Neuronal stem cell (in vitro differentiated cells): Measurements from ENCODE around the gene PCDHA1.

Experiments used
- DNase-seq: peaks from one replicate; pipeline ENCODE4 v3.0.0-alpha.2; 2013; ENCODE audit warnings: low spot score
- H2AFZ ChIP-seq: one replicate; pipeline ENCODE4 v1.6.1; 2013; ENCODE audit warnings: mild to moderate bottlenecking, low read length, inconsistent platforms
- H2AK5ac ChIP-seq: 2 replicates; pipeline ENCODE4 v1.6.1; 2013; ENCODE audit warnings: low read depth, mild to moderate bottlenecking, inconsistent platforms, low read length, moderate library complexity, mixed read lengths
- H2BK120ac ChIP-seq: 2 replicates; pipeline ENCODE4 v1.6.1; 2013; ENCODE audit warnings: low read depth, mild to moderate bottlenecking, inconsistent platforms, low read length, moderate library complexity, mixed read lengths
- H2BK12ac ChIP-seq: one replicate; pipeline ENCODE4 v1.6.1; 2013; ENCODE audit warnings: low read length, inconsistent platforms
- H2BK15ac ChIP-seq: 2 replicates; pipeline ENCODE4 v1.6.1; 2013; ENCODE audit warnings: mild to moderate bottlenecking, low read length, inconsistent platforms, mixed read lengths
- H2BK5ac ChIP-seq: one replicate; pipeline ENCODE4 v1.6.1; 2013; ENCODE audit warnings: inconsistent platforms, mild to moderate bottlenecking, low read length, moderate library complexity
- H3K14ac ChIP-seq: one replicate; pipeline ENCODE4 v1.6.1; 2013; ENCODE audit warnings: low read length, inconsistent platforms
- H3K18ac ChIP-seq: 2 replicates; pipeline ENCODE4 v1.6.1; 2013; ENCODE audit warnings: low read length, inconsistent platforms
- H3K23ac ChIP-seq: 2 replicates; pipeline ENCODE4 v1.6.1; 2013; ENCODE audit warnings: low read depth, mild to moderate bottlenecking, mixed read lengths, low read length, inconsistent platforms; ENCODE audit not compliant: poor library complexity
- H3K27ac ChIP-seq: replicated peaks from 3 replicates; pipeline ENCODE4 v1.5.1; 2013; ENCODE audit warnings: low read length, inconsistent platforms
- H3K27me3 ChIP-seq, 3 experiments: 2 replicates each; pipeline ENCODE4 v1.6.1; 2013; ENCODE audit warnings: low read length in 3 of 3, mild to moderate bottlenecking in 2 of 3, inconsistent platforms in 1 of 3, low read depth in 1 of 3, mixed read lengths in 1 of 3, moderate library complexity in 1 of 3; ENCODE audit not compliant: control insufficient read depth in 3 of 3, insufficient read depth in 3 of 3
- H3K36me3 ChIP-seq, 2 donors: replicated peaks in 1 of 2; 2 replicates each; pipeline ENCODE4 v1.6.1; 2013; ENCODE audit warnings: low read length in 2 of 2; ENCODE audit not compliant: control insufficient read depth in 2 of 2, insufficient read depth in 2 of 2
- H3K4ac ChIP-seq: 2 replicates; pipeline ENCODE4 v1.6.1; 2013; ENCODE audit warnings: inconsistent platforms, mild to moderate bottlenecking, low read length, moderate library complexity
- H3K4me1 ChIP-seq, 2 donors: 1 replicate in 1 of 2; 2 replicates in 1 of 2; pipeline ENCODE4 v1.6.1; 2013; ENCODE audit warnings: low read length in 2 of 2, low read depth in 1 of 2; ENCODE audit not compliant: control insufficient read depth in 2 of 2, insufficient read depth in 1 of 2
- H3K4me2 ChIP-seq: one replicate; pipeline ENCODE4 v1.6.1; 2013; ENCODE audit warnings: mild to moderate bottlenecking, low read length, inconsistent platforms; ENCODE audit not compliant: insufficient read depth, poor library complexity, severe bottlenecking
- H3K4me3 ChIP-seq, 2 donors: 2 replicates each; pipeline ENCODE4 v1.5.1; 2013; ENCODE audit warnings: low read length in 2 of 2, mild to moderate bottlenecking in 2 of 2, inconsistent platforms in 1 of 2, moderate library complexity in 1 of 2
- H3K79me1 ChIP-seq: one replicate; pipeline ENCODE4 v1.6.1; 2013; ENCODE audit warnings: low read depth, mild to moderate bottlenecking, inconsistent platforms, low read length, moderate library complexity
- H3K9ac ChIP-seq: one replicate; pipeline ENCODE4 v1.6.1; 2013; ENCODE audit warnings: mild to moderate bottlenecking, low read depth, low read length, inconsistent platforms; ENCODE audit not compliant: poor library complexity
- H3K9me3 ChIP-seq, 2 donors: replicated peaks in 1 of 2; 2 replicates each; pipeline versions ENCODE3 to v1.6.1; 2013; ENCODE audit warnings: low read length in 2 of 2, mild to moderate bottlenecking in 2 of 2, inconsistent platforms in 1 of 2, low read depth in 1 of 2, mixed read lengths in 1 of 2, moderate library complexity in 1 of 2; ENCODE audit not compliant: control insufficient read depth in 2 of 2, insufficient read depth in 1 of 2
- H4K8ac ChIP-seq: one replicate; pipeline ENCODE4 v1.6.1; 2013; ENCODE audit warnings: low read depth, mild to moderate bottlenecking, inconsistent platforms, low read length, moderate library complexity
- H4K91ac ChIP-seq: one replicate; pipeline ENCODE4 v1.6.1; 2013; ENCODE audit warnings: low read length, low read depth, mild to moderate bottlenecking, inconsistent platforms; ENCODE audit not compliant: poor library complexity
- WGBS, 2 donors: extraction: QIAGEN DNeasy Blood & Tissue Kit; methylation state at CpG; one replicate each; pipeline ENCODE4 v1.1.7; 2013; ENCODE audit warnings: missing lambda C conversion rate in 2 of 2, mixed read lengths in 1 of 2; ENCODE audit not compliant: insufficient read length in 2 of 2, insufficient replicate concordance in 1 of 2; ENCODE audit errors: extremely low coverage in 2 of 2; 5-methylcytosine and 5-hydroxymethylcytosine counted together

Gene PCDHA1

DNA sequence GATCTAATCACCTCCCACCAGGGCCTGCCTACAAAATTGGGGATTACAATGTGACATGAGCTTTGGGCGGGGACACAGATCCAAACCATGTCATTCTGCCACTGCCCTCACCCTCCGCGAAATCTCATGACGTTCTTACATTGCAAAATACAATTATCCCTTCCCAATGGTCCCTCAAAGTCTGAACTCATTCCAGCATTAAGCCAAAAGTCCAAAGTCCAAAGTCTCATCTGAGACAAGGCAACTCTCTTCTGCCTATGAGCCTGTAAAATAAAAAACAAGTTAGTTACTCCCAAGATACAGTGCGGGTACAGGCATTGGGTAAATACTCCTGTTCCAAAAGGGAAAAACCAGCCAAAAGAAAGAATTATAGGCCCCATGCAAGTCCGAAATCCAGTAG is 165.7 kb downstream of the PCDHA1 start:
- H3K27ac ChIP-seq: no peak overlapping the region
- H3K4ac ChIP-seq: no peak overlapping the region
- WGBS, 2 donors: no CpG with 5 or more reads among the region's 6 CpGs
- no peak overlapping the region for H2BK120ac ChIP-seq
- H2AK5ac ChIP-seq: no peak overlapping the region
- H2BK5ac ChIP-seq: no peak overlapping the region
- no peak overlapping the region for H3K18ac ChIP-seq
- no peaks in the 10 kb centered on the region for H3K79me1 ChIP-seq
- H2AFZ ChIP-seq: no peak overlapping the region
- no peak overlapping the region for H4K91ac ChIP-seq
- no peak for DNase-seq
- no peak overlapping the region for H2BK15ac ChIP-seq
- no peak overlapping the region for H3K4me3 ChIP-seq
- no peak overlapping the region for H3K23ac ChIP-seq
- no peak overlapping the region for H3K9ac ChIP-seq
- H4K8ac ChIP-seq: no peak overlapping the region
- H2BK12ac ChIP-seq: no peak overlapping the region
- no peaks in the 10 kb centered on the region for H3K9me3 ChIP-seq
- no peaks in the 10 kb centered on the region for H3K36me3 ChIP-seq
- H3K4me2 ChIP-seq: no peak overlapping the region
- H3K14ac ChIP-seq: no peak overlapping the region
- H3K27me3 ChIP-seq: no peaks in the 10 kb centered on the region
- no peaks in the 10 kb centered on the region for H3K4me1 ChIP-seq

DNA sequence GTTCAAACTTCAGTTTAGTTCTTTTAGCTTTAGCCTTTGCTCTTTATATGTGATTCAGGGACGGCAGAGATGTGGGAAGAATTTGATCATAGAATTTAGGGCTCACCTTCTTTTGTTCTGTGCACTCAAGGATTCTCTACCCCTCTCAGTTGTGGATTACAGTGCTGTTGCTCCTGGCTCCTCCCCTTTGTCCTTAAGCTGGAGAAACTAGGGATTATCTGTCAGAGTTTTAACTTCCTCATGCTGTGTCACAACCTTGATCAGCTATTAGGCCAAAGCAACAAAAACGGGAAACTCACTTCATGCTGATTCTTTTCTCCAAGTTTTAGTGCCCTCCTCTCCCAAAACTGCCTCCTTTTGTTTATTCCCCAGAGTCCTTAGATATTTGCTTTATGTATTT is 167.3 kb downstream of the PCDHA1 start:
- no CpG with 5 or more reads among the region's 2 CpGs for WGBS, 2 donors
- H2BK15ac ChIP-seq: no peak overlapping the region
- H4K8ac ChIP-seq: no peak overlapping the region
- no peak overlapping the region for H3K4me2 ChIP-seq
- H3K27me3 ChIP-seq: no peaks in the 10 kb centered on the region
- no peak overlapping the region for H3K18ac ChIP-seq
- H3K4ac ChIP-seq: no peak overlapping the region
- H3K9ac ChIP-seq: no peak overlapping the region
- H3K14ac ChIP-seq: no peak overlapping the region
- no peaks in the 10 kb centered on the region for H3K4me1 ChIP-seq
- H3K27ac ChIP-seq: no peak overlapping the region
- no peak overlapping the region for H2BK120ac ChIP-seq
- H3K23ac ChIP-seq: no peak overlapping the region
- H4K91ac ChIP-seq: no peak overlapping the region
- no peaks in the 10 kb centered on the region for H3K9me3 ChIP-seq
- no peaks in the 10 kb centered on the region for H3K36me3 ChIP-seq
- no peak overlapping the region for H2BK5ac ChIP-seq
- H2AK5ac ChIP-seq: no peak overlapping the region
- H3K79me1 ChIP-seq: no peaks in the 10 kb centered on the region
- no peak overlapping the region for H2BK12ac ChIP-seq
- no peak overlapping the region for H2AFZ ChIP-seq
- DNase-seq: no peak
- no peak overlapping the region for H3K4me3 ChIP-seq

DNA sequence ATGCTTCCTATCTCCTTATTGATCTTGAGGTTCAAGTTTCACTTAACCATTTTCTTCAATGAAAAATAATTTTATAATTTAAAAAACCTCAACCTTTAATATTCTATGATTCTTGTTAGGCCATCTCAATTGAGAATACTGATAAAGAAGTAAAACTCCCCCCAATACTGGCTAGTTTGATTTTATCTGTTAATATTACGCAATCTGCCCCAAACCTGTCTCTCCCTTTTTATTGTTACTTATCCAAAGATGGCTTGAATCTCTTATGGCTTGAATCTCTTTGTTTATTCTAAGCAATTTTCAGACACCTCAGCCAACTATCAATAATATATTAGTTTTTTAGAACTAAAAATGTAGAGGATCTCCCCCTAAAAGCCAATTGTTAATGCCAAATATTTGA is 176.2 kb downstream of the PCDHA1 start:
- Histone ChIP-seq H3K9me3 (peaks cover 0 to 4% of the 10 kb centered on the region in 2 donors), H2BK5ac (no peak overlapping the region), H3K27me3 (peaks cover 0 to 6% (median 0%) of the 10 kb centered on the region in 3 experiments), H3K79me1 (no peaks in the 10 kb centered on the region), H3K14ac (no peak overlapping the region), H2AFZ (no peak overlapping the region), H4K8ac (no peak overlapping the region), H3K4me2 (no peak overlapping the region), H2AK5ac (no peak overlapping the region), H3K4me3 (no peak overlapping the region), H3K4me1 (peaks cover 5 to 11% of the 10 kb centered on the region in 2 donors), H2BK15ac (no peak overlapping the region), H3K9ac (no peak overlapping the region), H4K91ac (no peak overlapping the region), H3K4ac (no peak overlapping the region), H3K23ac (no peak overlapping the region), H3K36me3 (no peaks in the 10 kb centered on the region), H2BK120ac (no peak overlapping the region), H2BK12ac (no peak overlapping the region), H3K27ac (no peak overlapping the region), H3K18ac (no peak overlapping the region)
- DNase-seq: no peak
- no CpG with 5 or more reads among the region's 1 CpG for WGBS, 2 donors

DNA sequence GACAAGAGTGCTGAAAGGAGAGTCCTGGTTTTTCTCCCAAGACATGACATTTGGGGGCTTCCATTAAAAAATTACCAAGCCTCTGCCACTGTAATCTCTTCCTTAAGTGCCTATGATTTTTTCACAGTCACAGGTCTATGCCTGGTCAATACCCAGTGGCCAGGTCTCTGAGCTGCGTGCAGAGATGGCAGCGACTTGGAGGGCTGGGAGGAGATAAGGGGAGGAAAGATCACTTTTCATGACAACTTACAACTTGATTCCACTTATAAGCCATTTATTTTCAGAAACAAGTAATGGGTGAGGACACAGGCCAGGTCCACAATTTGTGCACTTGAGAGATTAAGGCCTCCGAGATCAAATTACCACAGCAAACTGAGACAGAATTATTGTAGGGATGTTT is 178.4 kb downstream of the PCDHA1 start:
- Histone ChIP-seq H3K27ac (no peak overlapping the region), H2BK5ac (no peak overlapping the region), H3K4me1 (peaks cover 7 to 11% of the 10 kb centered on the region in 2 donors), H2AK5ac (no peak overlapping the region), H3K79me1 (no peaks in the 10 kb centered on the region), H4K91ac (no peak overlapping the region), H3K4me3 (no peak overlapping the region), H3K36me3 (no peaks in the 10 kb centered on the region), H4K8ac (no peak overlapping the region), H3K4ac (no peak overlapping the region), H2BK12ac (no peak overlapping the region), H3K27me3 (peaks cover 0 to 14% (median 0%) of the 10 kb centered on the region in 3 experiments), H3K23ac (no peak overlapping the region), H3K18ac (no peak overlapping the region), H3K9ac (no peak overlapping the region), H3K14ac (no peak overlapping the region), H3K9me3 (peaks cover 0 to 10% of the 10 kb centered on the region in 2 donors), H2BK15ac (no peak overlapping the region), H2AFZ (no peak overlapping the region), H2BK120ac (no peak overlapping the region), H3K4me2 (no peak overlapping the region)
- WGBS, 2 donors: no CpG with 5 or more reads among the region's 3 CpGs
- no peak for DNase-seq
